ENCODE data around the gene PPP4R1. TPM values are rescaled to one million over a fixed set of nuclear protein-coding genes. Genes with fewer than 3 reads are reported as not detected.
A peak's percentile ranks its signal among the peaks of the same experiment; 100 is the strongest.

The PPP4R1 gene
- polyA plus RNA-seq, 1 of the 3 experiments (the other 2 are of a cell fraction), result 53.4 TPM

DNA sequence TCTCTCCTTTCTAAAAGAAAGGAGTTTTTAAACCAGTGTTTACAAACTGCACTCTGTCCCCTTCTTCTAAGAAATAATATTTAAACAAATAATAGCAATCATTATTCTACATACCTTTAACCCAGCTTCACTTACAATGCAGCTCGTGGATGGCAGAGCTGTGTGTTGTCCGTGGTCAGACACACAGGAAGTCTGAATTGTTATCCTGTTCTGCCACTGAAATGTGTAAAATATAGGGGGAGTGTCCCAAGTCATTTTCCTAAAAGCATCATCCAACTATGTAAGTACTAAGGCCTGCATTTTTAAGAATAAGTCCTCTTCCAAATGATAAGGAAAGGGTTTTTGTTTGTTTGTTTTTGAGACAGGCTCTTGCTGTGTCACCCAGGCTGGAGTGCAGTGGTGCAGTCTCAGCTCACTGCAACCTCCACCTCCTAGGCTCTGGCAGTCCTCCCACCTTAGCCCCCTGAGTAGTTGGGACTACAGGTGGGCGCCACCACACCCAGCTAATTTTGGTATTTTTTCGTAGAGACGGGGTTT is 2.7 kb upstream of the PPP4R1 start:
- Histone ChIP-seq H2AFZ (ENCODE audit: low read depth) (no peak overlapping the region), H3K27ac (ENCODE audit: low read depth in 2 of 2, low read length in 1 of 2) (peak overlapping the region; percentile 23 to 87; a peak in 3 of 4 replicates), H3K9me2 (no peaks in the 10 kb centered on the region), H3K9me3 (no peaks in the 10 kb centered on the region), H3K79me2 (ENCODE audit: insufficient read depth) (peaks cover 30% of the 10 kb centered on the region), H3K36me3 (replicated peaks in 1 of 2; ENCODE audit: control insufficient read depth in 1 of 2, insufficient read depth in 2 of 2, low read length in 1 of 2) (no peaks in the 10 kb centered on the region), H3K4me1 (ENCODE audit: control insufficient read depth in 1 of 2, insufficient read depth in 2 of 2, low read depth in 1 of 2, low read length in 1 of 2) (peaks cover 15 to 22% of the 10 kb centered on the region in 2 experiments; a peak in 3 of 4 replicates), H3K4me3 (ENCODE audit: low read depth in 2 of 2, low read length in 1 of 2) (no peak overlapping the region), H3K9ac (peak overlapping the region; percentile 8; the same call in 1 of the 2 replicates), H3K4me2 (peak overlapping the region; percentile 24), H3F3A (replicated peaks; ENCODE audit: insufficient read depth) (peaks cover 51% of the 10 kb centered on the region), H4K20me1 (ENCODE audit: insufficient read depth) (peaks cover 12% of the 10 kb centered on the region), H3K27me3 (ENCODE audit: insufficient read depth) (no peaks in the 10 kb centered on the region)
- 46% methylated on average over 3 of the region's 5 CpGs for WGBS (ENCODE audit: low lambda C conversion rate)
- POLR2A ChIA-PET, result no interaction called here
- TF ChIP-seq, protein P1, sequence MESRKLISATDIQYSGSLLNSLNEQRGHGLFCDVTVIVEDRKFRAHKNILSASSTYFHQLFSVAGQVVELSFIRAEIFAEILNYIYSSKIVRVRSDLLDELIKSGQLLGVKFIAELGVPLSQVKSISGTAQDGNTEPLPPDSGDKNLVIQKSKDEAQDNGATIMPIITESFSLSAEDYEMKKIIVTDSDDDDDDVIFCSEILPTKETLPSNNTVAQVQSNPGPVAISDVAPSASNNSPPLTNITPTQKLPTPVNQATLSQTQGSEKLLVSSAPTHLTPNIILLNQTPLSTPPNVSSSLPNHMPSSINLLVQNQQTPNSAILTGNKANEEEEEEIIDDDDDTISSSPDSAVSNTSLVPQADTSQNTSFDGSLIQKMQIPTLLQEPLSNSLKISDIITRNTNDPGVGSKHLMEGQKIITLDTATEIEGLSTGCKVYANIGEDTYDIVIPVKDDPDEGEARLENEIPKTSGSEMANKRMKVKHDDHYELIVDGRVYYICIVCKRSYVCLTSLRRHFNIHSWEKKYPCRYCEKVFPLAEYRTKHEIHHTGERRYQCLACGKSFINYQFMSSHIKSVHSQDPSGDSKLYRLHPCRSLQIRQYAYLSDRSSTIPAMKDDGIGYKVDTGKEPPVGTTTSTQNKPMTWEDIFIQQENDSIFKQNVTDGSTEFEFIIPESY (IDR thresholded peaks at IDR 0.05; ENCODE audit: borderline replicate concordance, low read depth), result no peak
- TF ChIP-seq SIN3A (IDR thresholded peaks at IDR 0.05; ENCODE audit: borderline replicate concordance, low read depth, low read length) (no peak), NFIC (IDR thresholded peaks at IDR 0.05; ENCODE audit: borderline replicate concordance) (no peak), MEF2A (IDR thresholded peaks at IDR 0.05; ENCODE audit: borderline replicate concordance, low read depth) (no peak), FOSL2 (IDR thresholded peaks at IDR 0.05; ENCODE audit: borderline replicate concordance, low read depth) (no peak), RXRA (IDR thresholded peaks at IDR 0.05; ENCODE audit: borderline replicate concordance, low read depth) (no peak), ELF1 (IDR thresholded peaks at IDR 0.05) (no peak), FOXM1 (IDR thresholded peaks at IDR 0.05; ENCODE audit: low read depth) (no peak), MXI1 (IDR thresholded peaks at IDR 0.05; ENCODE audit: low read depth, low read length) (no peak), EP300 (IDR thresholded peaks at IDR 0.05; ENCODE audit: borderline replicate concordance in 1 of 2, low read depth in 1 of 2, low read length in 1 of 2) (no peak), RCOR1 (IDR thresholded peaks at IDR 0.05; ENCODE audit: low read length) (no peak), TAF1 (IDR thresholded peaks at IDR 0.05; ENCODE audit: borderline replicate concordance, low read depth, low read length) (no peak), RAD21 (IDR thresholded peaks at IDR 0.05; ENCODE audit: low read length) (no peak), TCF12 (IDR thresholded peaks at IDR 0.05) (no peak)
- TF ChIP-seq, protein P2, sequence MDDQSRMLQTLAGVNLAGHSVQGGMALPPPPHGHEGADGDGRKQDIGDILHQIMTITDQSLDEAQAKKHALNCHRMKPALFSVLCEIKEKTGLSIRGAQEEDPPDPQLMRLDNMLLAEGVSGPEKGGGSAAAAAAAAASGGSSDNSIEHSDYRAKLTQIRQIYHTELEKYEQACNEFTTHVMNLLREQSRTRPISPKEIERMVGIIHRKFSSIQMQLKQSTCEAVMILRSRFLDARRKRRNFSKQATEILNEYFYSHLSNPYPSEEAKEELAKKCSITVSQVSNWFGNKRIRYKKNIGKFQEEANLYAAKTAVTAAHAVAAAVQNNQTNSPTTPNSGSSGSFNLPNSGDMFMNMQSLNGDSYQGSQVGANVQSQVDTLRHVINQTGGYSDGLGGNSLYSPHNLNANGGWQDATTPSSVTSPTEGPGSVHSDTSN (IDR thresholded peaks at IDR 0.05), result no peak
- CTCF ChIA-PET, result interaction anchor here (0.5 kb wide), 1 partner anchor 573 kb away, joined by 3 read pairs; no protein-coding TSS in a partner anchor
- DNase-seq, result no peak

DNA sequence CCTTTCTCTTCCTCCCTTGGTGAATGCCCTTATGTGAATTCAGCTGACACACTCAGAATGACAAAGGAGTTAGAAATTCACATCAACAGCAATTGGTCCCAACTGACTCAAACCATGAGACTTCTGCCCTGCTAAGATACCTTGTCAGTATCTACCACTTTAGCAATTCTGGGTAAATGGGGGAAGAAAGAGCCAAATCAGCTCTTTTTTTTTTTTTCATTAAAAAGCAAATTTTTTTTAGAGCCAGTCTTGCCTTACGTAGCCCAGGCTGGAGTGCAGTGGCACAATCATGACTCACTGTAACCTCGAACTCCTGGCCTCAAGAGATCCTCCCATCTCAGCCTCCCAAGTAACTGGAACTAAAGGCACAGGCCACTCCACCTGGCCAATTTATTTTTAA is 1.7 kb upstream of the PPP4R1 start:
- POLR2A ChIA-PET, result no interaction called here
- peak overlapping the region; percentile 85; the same call in 1 of the 2 replicates for H3K4me2 ChIP-seq

More for the DNA sequence above, 1.7 kb upstream of the PPP4R1 start:
- no peak for DNase-seq
- H3K36me3 ChIP-seq (replicated peaks in 1 of 2; ENCODE audit: control insufficient read depth in 1 of 2, insufficient read depth in 2 of 2, low read length in 1 of 2), result peaks cover 3 to 7% of the 10 kb centered on the region in 2 experiments
- H3K4me3 ChIP-seq (ENCODE audit: low read depth in 2 of 2, low read length in 1 of 2), result peak overlapping the region in 1 of 2 experiments; percentile 65; a peak in 1 of 4 replicates
- H3F3A ChIP-seq (replicated peaks; ENCODE audit: insufficient read depth), result peaks cover 47% of the 10 kb centered on the region
- peak overlapping the region; percentile 88; the same call in 1 of the 2 replicates for H3K9ac ChIP-seq
- peaks cover 15 to 22% of the 10 kb centered on the region in 2 experiments; a peak in 3 of 4 replicates for H3K4me1 ChIP-seq (ENCODE audit: control insufficient read depth in 1 of 2, insufficient read depth in 2 of 2, low read depth in 1 of 2, low read length in 1 of 2)
- H3K27ac ChIP-seq (ENCODE audit: low read depth in 2 of 2, low read length in 1 of 2), result peak overlapping the region in 1 of 2 experiments; percentile 87; a peak in 2 of 4 replicates
- no peaks in the 10 kb centered on the region for H3K27me3 ChIP-seq (ENCODE audit: insufficient read depth)
- H4K20me1 ChIP-seq (ENCODE audit: insufficient read depth), result peaks cover 22% of the 10 kb centered on the region
- no peaks in the 10 kb centered on the region for H3K9me2 ChIP-seq
- H3K79me2 ChIP-seq (ENCODE audit: insufficient read depth), result peaks cover 41% of the 10 kb centered on the region
- no peaks in the 10 kb centered on the region for H3K9me3 ChIP-seq
- H2AFZ ChIP-seq (ENCODE audit: low read depth), result no peak overlapping the region
- TF ChIP-seq RXRA (IDR thresholded peaks at IDR 0.05; ENCODE audit: borderline replicate concordance, low read depth) (no peak), FOSL2 (IDR thresholded peaks at IDR 0.05; ENCODE audit: borderline replicate concordance, low read depth) (0 out of 2 replicates have a peak, but pooled peaks have one; percentile 4), SMC3 (IDR thresholded peaks at IDR 0.05; ENCODE audit: low read depth, low read length) (no peak), GATA2 (CRISPR knock-in tag; IDR thresholded peaks at IDR 0.05) (no peak), RFX5 (IDR thresholded peaks at IDR 0.05; ENCODE audit: low read length) (no peak)
- CTCF ChIA-PET, result interaction anchor here (1.2 to 1.9 kb wide), 2 partner anchors 8 to 155 kb away, joined by 4 to 12 read pairs; no protein-coding TSS in a partner anchor
- WGBS (ENCODE audit: low lambda C conversion rate), result 86% methylated on average over 2 of the region's 2 CpGs
